H9 (cell line): ENCODE results near the gene OR2A12. TPM values are rescaled to one million over a fixed set of nuclear protein-coding genes. Genes with fewer than 3 reads are reported as not detected.
A peak's percentile ranks its signal among the peaks of the same experiment; 100 is the strongest.

ENCODE experiments used
- DNase-seq: peaks from one replicate; pipeline ENCODE4 v3.0.0-alpha.2; 2017
- H2AFZ ChIP-seq: one replicate; pipeline ENCODE4 v1.6.1; 2013; ENCODE audit warnings: mild to moderate bottlenecking, low read length, control low read depth, moderate library complexity
- H2AK5ac ChIP-seq: 2 replicates; pipeline ENCODE4 v1.6.1; 2013; ENCODE audit warnings: low read length, control low read depth, mixed read lengths; ENCODE audit not compliant: insufficient read length
- H2BK120ac ChIP-seq: one replicate; pipeline ENCODE4 v1.6.1; 2013; ENCODE audit warnings: low read depth, mild to moderate bottlenecking, low read length, control low read depth, inconsistent platforms; ENCODE audit not compliant: poor library complexity, severe bottlenecking
- H2BK12ac ChIP-seq: 2 replicates; pipeline ENCODE4 v1.6.1; 2013; ENCODE audit warnings: low read length, control low read depth, mixed read lengths, low read depth; ENCODE audit not compliant: insufficient read length
- H2BK15ac ChIP-seq: 2 replicates; pipeline ENCODE4 v1.6.1; 2013; ENCODE audit warnings: low read depth, low read length, control low read depth
- H2BK20ac ChIP-seq: one replicate; pipeline ENCODE4 v1.6.1; 2013; ENCODE audit warnings: low read depth, mild to moderate bottlenecking, low read length, control low read depth, inconsistent platforms; ENCODE audit not compliant: poor library complexity, severe bottlenecking
- H2BK5ac ChIP-seq: 2 replicates; pipeline ENCODE4 v1.6.1; 2013; ENCODE audit warnings: low read length, control low read depth, mixed read lengths; ENCODE audit not compliant: insufficient read length
- H3K14ac ChIP-seq: 2 replicates; pipeline ENCODE4 v1.6.1; 2013; ENCODE audit warnings: low read length, control low read depth; ENCODE audit not compliant: insufficient read depth
- H3K18ac ChIP-seq: 2 replicates; pipeline ENCODE4 v1.6.1; 2013; ENCODE audit warnings: low read depth, mild to moderate bottlenecking, mixed read lengths, low read length, control low read depth; ENCODE audit not compliant: insufficient read length
- H3K23ac ChIP-seq: 2 replicates; pipeline ENCODE4 v1.6.1; 2013; ENCODE audit warnings: low read length, control low read depth, mixed read lengths, low read depth; ENCODE audit not compliant: insufficient read length
- H3K23me2 ChIP-seq: 2 replicates; pipeline ENCODE4 v1.6.1; 2013; ENCODE audit warnings: low read depth, mild to moderate bottlenecking, mixed read lengths, low read length, control low read depth; ENCODE audit not compliant: insufficient read length, poor library complexity, severe bottlenecking
- H3K27ac ChIP-seq: 2 replicates; pipeline ENCODE4 v1.5.1; 2013; ENCODE audit warnings: low read length, control low read depth, mixed read lengths, low read depth; ENCODE audit not compliant: insufficient read length
- H3K27me3 ChIP-seq: 2 replicates; pipeline ENCODE4 v1.6.1; 2013; ENCODE audit warnings: low read length, control low read depth, inconsistent platforms; ENCODE audit not compliant: insufficient read depth
- H3K4ac ChIP-seq: 2 replicates; pipeline ENCODE4 v1.6.1; 2013; ENCODE audit warnings: low read depth, mild to moderate bottlenecking, control low read depth, inconsistent platforms, low read length, moderate library complexity
- H3K4me1 ChIP-seq: 2 replicates; pipeline ENCODE4 v1.6.1; 2013; ENCODE audit warnings: low read length, control low read depth, inconsistent platforms; ENCODE audit not compliant: insufficient read depth
- H3K4me2 ChIP-seq: 2 replicates; pipeline ENCODE4 v1.6.1; 2013; ENCODE audit warnings: low read length, control low read depth, mixed read lengths; ENCODE audit not compliant: insufficient read length, insufficient read depth
- H3K56ac ChIP-seq: 2 replicates; pipeline ENCODE4 v1.6.1; 2013; ENCODE audit warnings: low read depth, mild to moderate bottlenecking, mixed read lengths, low read length, control low read depth; ENCODE audit not compliant: insufficient read length
- H3K79me1 ChIP-seq: 2 replicates; pipeline ENCODE4 v1.6.1; 2013; ENCODE audit warnings: low read depth, mild to moderate bottlenecking, moderate library complexity, low read length, control low read depth, inconsistent platforms; ENCODE audit not compliant: insufficient read depth, poor library complexity, severe bottlenecking
- H3K79me2 ChIP-seq: 2 replicates; pipeline ENCODE4 v1.6.1; 2013; ENCODE audit warnings: low read length, control low read depth, inconsistent platforms; ENCODE audit not compliant: insufficient read depth
- H3K9ac ChIP-seq: 2 replicates; pipeline ENCODE4 v1.6.1; 2013; ENCODE audit warnings: low read length, control low read depth, mixed read lengths; ENCODE audit not compliant: insufficient read length; ENCODE audit errors: extremely low read depth
- H3K9me3 ChIP-seq: one replicate; pipeline ENCODE4 v1.6.1; 2013; ENCODE audit warnings: low read depth, low read length, inconsistent platforms; ENCODE audit not compliant: control insufficient read depth
- H3T11ph ChIP-seq: one replicate; pipeline ENCODE4 v1.6.1; 2013; ENCODE audit warnings: mild to moderate bottlenecking, low read length, control low read depth, inconsistent platforms
- H4K20me1 ChIP-seq: one replicate; pipeline ENCODE4 v1.6.1; 2013; ENCODE audit not compliant: control insufficient read depth, insufficient read length, insufficient read depth
- H4K5ac ChIP-seq: 2 replicates; pipeline ENCODE4 v1.6.1; 2013; ENCODE audit warnings: low read depth, mild to moderate bottlenecking, mixed read lengths, low read length, control low read depth; ENCODE audit not compliant: insufficient read length
- H4K8ac ChIP-seq: replicated peaks from 2 replicates; pipeline ENCODE4 v1.6.1; 2013; ENCODE audit warnings: low read length, control low read depth, mixed read lengths, low read depth; ENCODE audit not compliant: insufficient read length
- H4K91ac ChIP-seq: 2 replicates; pipeline ENCODE4 v1.6.1; 2013; ENCODE audit warnings: low read depth, mild to moderate bottlenecking, moderate library complexity, mixed read lengths, low read length, control low read depth; ENCODE audit not compliant: insufficient read length
- H3K27ac Mint-ChIP-seq, 3 experiments: 2 replicates in 2 of 3; 3 replicates in 1 of 3; pipeline ENCODE4 v1.8.0; 2020 to 2021; ENCODE audit warnings: mixed read lengths in 3 of 3, mild to moderate bottlenecking in 1 of 3, moderate library complexity in 1 of 3
- H3K27me3 Mint-ChIP-seq: 2 replicates; pipeline ENCODE4 v1.8.0; 2021; ENCODE audit warnings: low read depth, mild to moderate bottlenecking, moderate library complexity, mixed read lengths
- H3K36me3 Mint-ChIP-seq, 3 experiments: 2 replicates in 2 of 3; 3 replicates in 1 of 3; pipeline ENCODE4 v1.8.0; 2020 to 2021; ENCODE audit warnings: low read depth in 3 of 3, mixed read lengths in 3 of 3; ENCODE audit not compliant: insufficient read depth in 1 of 3
- H3K4me1 Mint-ChIP-seq, 2 experiments: 2 replicates each; pipeline ENCODE4 v1.8.0; 2020; ENCODE audit warnings: mixed read lengths in 2 of 2
- H3K4me3 Mint-ChIP-seq, 2 experiments: 2 replicates in 1 of 2; 3 replicates in 1 of 2; pipeline ENCODE4 v1.8.0; 2020 to 2021; ENCODE audit warnings: mild to moderate bottlenecking in 2 of 2, mixed read lengths in 2 of 2, moderate library complexity in 1 of 2
- H3K9me3 Mint-ChIP-seq, 2 experiments: 2 replicates in 1 of 2; 3 replicates in 1 of 2; pipeline ENCODE4 v1.8.0; 2020; ENCODE audit warnings: mild to moderate bottlenecking in 2 of 2, mixed read lengths in 2 of 2, moderate library complexity in 1 of 2
- WGBS: extraction: QIAGEN DNeasy Blood & Tissue Kit; methylation state at CpG from one replicate; pipeline ENCODE4 v1.1.7; 2013; ENCODE audit warnings: missing lambda C conversion rate, low lambda C conversion rate, mixed read lengths; ENCODE audit not compliant: insufficient read length; ENCODE audit errors: extremely low coverage; 5-methylcytosine and 5-hydroxymethylcytosine counted together
- total RNA-seq: library from RNA; stranded (reverse); gene quantifications from 2 replicates; pipeline ENCODE4 v1.2.1, GENCODE V29; 2021
- TF ChIP-seq, protein P1 (sequence below): fragments of 200-600 bp; sonication (generic); conservative IDR thresholded peaks from 3 replicates; pipeline ENCODE4 v1.8.0; 2021; ENCODE audit warnings: antibody characterized with exemption, mild to moderate bottlenecking

Gene OR2A12
- total RNA-seq, 1 experiment from 2014 or later = not detected

DNA sequence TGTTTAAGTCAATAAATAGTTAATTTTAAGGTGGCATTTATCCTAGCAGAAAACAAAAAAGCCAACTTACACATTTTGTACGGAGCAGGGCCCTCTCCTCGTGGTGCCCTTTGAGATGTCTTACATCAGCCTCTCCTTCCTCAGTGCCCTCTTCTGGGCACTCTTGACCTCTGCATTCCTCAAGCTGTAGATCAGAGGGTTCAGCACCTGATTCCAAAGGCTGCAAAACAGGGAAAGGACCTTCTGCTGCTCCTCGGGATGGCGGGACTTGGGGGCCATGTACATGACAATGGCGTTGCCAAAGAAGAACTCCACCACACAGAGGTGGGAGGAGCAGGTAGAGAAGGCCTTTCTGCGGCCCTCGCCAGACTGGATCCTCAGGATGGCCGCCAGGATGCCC is 32.3 kb downstream of the OR2A12 start:
- Histone ChIP-seq H3T11ph (no peak overlapping the region), H3K4ac (no peak overlapping the region), H2AFZ (no peak overlapping the region), H3K9me3 (no peaks in the 10 kb centered on the region), H2BK20ac (no peak overlapping the region), H3K18ac (no peak overlapping the region), H3K23ac (no peak overlapping the region), H2BK120ac (no peak overlapping the region), H3K23me2 (no peaks in the 10 kb centered on the region), H3K79me2 (no peaks in the 10 kb centered on the region), H4K91ac (no peak overlapping the region), H2BK5ac (no peak overlapping the region), H3K56ac (no peak overlapping the region), H3K27me3 (no peaks in the 10 kb centered on the region), H4K5ac (no peak overlapping the region), H3K4me2 (no peak overlapping the region), H3K9ac (no peak overlapping the region), H2BK15ac (no peak overlapping the region), H2BK12ac (no peak overlapping the region), H3K27ac (no peak overlapping the region), H2AK5ac (no peak overlapping the region), H3K14ac (no peak overlapping the region), H4K8ac (no peak overlapping the region), H3K4me1 (no peaks in the 10 kb centered on the region), H4K20me1 (no peaks in the 10 kb centered on the region), H3K79me1 (no peaks in the 10 kb centered on the region)
- Mint-ChIP-seq H3K27ac (no peak overlapping the region; a peak in 1 of 7 replicates), H3K27me3 (peaks cover 2% of the 10 kb centered on the region; the same call in 1 of the 2 replicates), H3K9me3 (no peaks in the 10 kb centered on the region), H3K4me3 (no peak overlapping the region), H3K4me1 (no peaks in the 10 kb centered on the region), H3K36me3 (no peaks in the 10 kb centered on the region)
- no CpG with 5 or more reads among the region's 8 CpGs for WGBS
- TF ChIP-seq, protein P1, sequence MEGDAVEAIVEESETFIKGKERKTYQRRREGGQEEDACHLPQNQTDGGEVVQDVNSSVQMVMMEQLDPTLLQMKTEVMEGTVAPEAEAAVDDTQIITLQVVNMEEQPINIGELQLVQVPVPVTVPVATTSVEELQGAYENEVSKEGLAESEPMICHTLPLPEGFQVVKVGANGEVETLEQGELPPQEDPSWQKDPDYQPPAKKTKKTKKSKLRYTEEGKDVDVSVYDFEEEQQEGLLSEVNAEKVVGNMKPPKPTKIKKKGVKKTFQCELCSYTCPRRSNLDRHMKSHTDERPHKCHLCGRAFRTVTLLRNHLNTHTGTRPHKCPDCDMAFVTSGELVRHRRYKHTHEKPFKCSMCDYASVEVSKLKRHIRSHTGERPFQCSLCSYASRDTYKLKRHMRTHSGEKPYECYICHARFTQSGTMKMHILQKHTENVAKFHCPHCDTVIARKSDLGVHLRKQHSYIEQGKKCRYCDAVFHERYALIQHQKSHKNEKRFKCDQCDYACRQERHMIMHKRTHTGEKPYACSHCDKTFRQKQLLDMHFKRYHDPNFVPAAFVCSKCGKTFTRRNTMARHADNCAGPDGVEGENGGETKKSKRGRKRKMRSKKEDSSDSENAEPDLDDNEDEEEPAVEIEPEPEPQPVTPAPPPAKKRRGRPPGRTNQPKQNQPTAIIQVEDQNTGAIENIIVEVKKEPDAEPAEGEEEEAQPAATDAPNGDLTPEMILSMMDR = peak; percentile 26; the same call in 1 of the 3 replicates
- no peak for DNase-seq
